HUDEP-2 (cell line): ENCODE data around the gene FOXO4.
"Not testable (repeated sequence)": the region's sequence is repeated elsewhere in the genome, so short reads cannot be mapped to it uniquely, and the experiment has no call there.

Experiments
- DNase-seq, 76 experiments: peaks; one replicate each; lab custom pipeline; 2025; ENCODE audit not compliant: unreplicated experiment in 76 of 76; lab: John Stamatoyannopoulos, UW

Gene FOXO4

GRCh38 chrX:71095555-71095980 is at the start of gene FOXO4:
FOXO4 (plus strand) TSS chrX:71095851; CDS start chrX:71096529, 678 bp downstream.
- peak in 74 of 76 experiments; percentile 2 to 86 (median 71) for DNase-seq

GRCh38 chrX:71047891-71048290 is 47.8 kb upstream of the FOXO4 start:
- DNase-seq, result not testable (repeated sequence)

DNA sequence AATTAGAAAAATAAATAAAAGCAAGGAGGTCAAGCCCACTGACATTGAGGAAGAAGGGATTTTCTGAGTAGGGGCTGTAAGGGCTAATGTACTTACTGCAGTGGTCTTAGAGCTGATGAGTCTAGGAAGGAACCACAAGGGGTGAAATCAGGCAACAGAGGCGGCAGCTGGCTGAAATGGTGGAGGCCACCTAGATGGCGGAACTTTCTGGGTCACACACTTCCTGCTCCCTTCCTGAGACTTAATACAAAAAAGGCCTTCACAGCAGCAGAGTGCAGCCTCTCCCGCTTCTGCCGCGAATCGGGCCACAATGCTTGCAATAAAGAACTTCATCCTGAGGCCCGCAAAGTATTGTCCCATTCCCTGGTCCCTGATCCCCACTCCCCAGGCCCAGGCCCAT is 42.9 kb upstream of the FOXO4 start:
- peak in 4 of 76 experiments; percentile 1 to 27 (median 4) for DNase-seq

GRCh38 chrX:71053217-71053621 is 42.4 kb upstream of the FOXO4 start:
- peak in 40 of 76 experiments; percentile 0 to 78 (median 42) for DNase-seq

- peak in 1 of 76 experiments; percentile 0 for DNase-seq
Observed at GRCh38 chrX:71056867-71057266, 38.8 kb upstream of the FOXO4 start.

GRCh38 chrX:71057848-71058530 is 37.7 kb upstream of the FOXO4 start:
- DNase-seq, result no peak

DNA sequence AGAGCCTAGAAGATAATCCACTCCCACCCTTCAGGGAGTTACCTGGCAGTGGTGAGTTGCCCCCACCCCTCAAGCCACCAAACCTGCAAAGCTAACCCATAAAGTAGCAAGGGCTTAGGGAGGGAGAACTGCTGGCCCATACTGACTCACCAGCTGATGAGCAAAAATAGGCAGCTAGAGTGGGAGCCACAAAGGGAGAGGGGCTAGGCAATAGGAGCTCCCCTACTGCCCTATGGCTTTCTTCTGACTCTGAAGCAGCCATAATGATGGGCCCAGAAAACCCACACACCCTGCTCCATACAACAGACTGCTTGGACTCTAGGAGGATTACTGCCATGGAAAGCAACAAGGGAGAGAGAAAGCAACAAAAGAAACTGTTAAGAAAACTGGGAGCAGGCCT is 35.5 kb upstream of the FOXO4 start:
- DNase-seq, result no peak

- no peak for DNase-seq
Observed at GRCh38 chrX:71067089-71067488, 28.6 kb upstream of the FOXO4 start.

GRCh38 chrX:71067712-71068043 is 28.0 kb upstream of the FOXO4 start:
- DNase-seq, result no peak

DNA sequence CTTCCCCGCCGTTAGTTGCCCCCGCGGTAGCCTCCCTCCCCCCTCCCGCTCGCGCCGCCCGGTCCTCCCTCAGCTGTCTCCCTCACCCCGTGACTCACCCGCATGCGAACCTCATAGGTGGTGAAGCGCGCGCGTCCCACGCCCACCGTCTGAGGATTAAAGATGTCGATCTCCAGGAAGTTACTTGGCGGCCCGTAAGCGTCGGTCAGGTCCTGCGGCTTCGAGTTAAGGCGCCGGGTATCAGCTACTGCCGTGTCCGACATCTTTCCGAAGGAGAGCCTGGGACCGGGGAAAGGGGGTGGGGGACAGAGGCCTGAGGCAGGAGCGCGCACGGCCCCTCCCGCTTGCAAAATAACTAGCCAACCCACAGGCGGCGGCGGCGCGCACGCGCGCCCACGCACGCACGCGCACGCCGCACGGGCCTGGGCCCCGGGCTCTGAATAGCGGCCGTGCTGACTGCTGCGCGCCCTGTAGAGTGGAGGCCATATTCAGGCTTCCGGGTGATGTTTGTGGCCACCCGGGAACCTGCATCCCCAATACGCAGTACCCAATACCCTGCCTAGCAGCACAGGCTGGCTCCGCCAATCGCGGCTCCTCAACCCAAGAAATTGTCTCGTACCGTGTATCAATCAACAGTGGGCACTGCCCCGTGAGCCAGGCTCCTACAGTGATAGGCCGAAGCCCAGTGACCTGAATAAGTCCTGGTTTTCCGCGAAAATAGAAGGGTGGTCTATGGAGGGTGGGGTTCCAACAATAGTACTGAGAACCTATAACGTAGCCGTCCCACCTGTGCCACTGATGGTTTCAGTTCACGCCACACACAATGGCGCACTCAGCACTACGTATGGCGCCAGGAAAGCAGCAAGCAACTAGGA is 27.4 kb upstream of the FOXO4 start, which contains the start of gene SNX12:
TSS of gene SNX12 (minus strand) at position 291 of the 875 bp plus-strand sequence. CDS start at position 263, 28 bp downstream.
- DNase-seq, result peak in 75 of 76 experiments; percentile 8 to 94 (median 83)

GRCh38 chrX:71070531-71070930 is 25.1 kb upstream of the FOXO4 start:
- no peak for DNase-seq

DNA sequence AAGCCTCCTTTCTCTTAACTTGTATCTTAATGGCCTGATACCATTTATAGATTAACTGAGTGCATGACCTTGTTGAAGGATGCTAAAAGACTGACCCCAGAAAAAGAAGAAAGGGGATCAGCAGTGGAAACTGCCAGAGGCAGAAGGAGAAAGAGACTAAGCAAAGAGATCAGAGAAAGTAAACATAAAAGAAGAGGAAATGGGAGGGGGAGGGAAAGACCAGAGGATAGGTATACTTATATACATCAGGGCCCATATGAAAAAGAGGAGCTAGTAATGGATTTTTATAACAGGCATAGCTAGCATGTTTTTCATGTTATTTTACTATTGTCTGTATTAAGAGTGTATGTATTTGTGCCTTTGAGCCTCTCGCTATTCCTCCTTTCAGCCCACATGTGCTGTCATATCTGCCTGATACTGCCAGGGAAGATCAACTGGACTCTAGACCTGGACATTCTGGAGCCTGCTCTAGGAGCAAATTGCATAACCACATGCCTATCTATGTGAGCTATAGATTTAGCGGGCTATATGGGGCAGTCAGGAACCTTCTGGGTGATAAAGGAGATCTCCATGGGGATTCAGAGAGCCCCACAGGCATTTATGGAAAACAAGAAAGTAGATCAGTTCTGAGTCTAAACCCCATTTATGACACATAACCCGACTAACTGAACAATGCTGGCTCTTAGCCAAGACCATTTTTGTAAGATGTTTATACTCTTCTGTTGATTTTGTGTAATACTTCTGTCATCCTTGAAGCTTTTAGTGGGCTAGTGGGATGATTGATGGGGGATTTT is 14.1 kb upstream of the FOXO4 start:
- no peak for DNase-seq

- DNase-seq, result no peak
Observed at GRCh38 chrX:71082124-71082647, 13.5 kb upstream of the FOXO4 start.

DNA sequence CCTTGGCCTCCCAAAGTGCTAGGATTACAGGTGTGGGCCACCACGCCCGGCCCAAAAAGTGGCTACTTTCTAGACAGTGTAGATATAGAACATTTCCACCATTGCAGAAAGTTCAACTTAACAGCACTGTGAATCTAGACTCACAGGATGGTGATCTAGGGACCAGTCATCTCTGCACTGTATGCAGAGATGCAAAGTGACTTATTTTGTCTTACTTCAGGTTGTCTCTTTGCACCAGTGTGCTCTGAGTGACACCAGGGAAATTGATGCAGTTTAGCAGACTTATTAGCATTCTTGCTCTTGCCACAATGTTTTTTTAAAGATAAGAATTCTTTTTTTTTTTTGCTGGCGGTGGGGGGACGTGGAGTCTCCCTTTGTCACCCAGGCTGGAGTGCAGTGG is 12.8 kb upstream of the FOXO4 start:
- no peak for DNase-seq

- no peak for DNase-seq
Observed at GRCh38 chrX:71085900-71086299, 9.8 kb upstream of the FOXO4 start.

DNA sequence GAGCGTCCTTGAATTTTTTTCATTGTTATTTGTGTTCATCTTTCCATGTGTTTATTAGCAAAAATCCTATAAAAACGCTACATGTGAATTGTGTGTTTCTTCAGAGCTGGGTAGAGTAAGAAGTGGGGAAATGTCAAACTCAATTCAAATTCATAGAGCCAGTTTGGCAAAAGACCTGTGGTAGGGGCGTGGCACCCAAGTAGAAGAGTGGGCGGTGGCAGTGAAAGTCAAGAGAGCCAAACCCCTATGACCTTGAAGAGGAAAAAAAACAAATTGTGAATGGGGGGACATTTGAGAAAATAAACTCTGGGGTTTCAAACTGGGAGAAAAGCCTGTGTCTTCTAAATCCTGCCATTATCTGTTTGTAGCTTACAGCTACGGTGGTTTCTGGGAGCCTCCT is 4.4 kb upstream of the FOXO4 start:
- DNase-seq, result peak in 20 of 76 experiments; percentile 1 to 30 (median 6)

GRCh38 chrX:71095033-71095432 is 618 bp upstream of the FOXO4 start:
- peak in 12 of 76 experiments; percentile 0 to 28 (median 4) for DNase-seq

GRCh38 chrX:71095981-71096759 is 519 bp downstream of the FOXO4 start:
- DNase-seq, result peak in 38 of 76 experiments; percentile 11 to 78 (median 58)

- DNase-seq, result peak in 1 of 76 experiments; percentile 4
Observed at GRCh38 chrX:71096760-71097032, 1.0 kb downstream of the FOXO4 start.

GRCh38 chrX:71098302-71098701 is 2.7 kb downstream of the FOXO4 start:
- DNase-seq, result peak in 67 of 76 experiments; percentile 0 to 73 (median 35)
